HEK293T (cell line): Measurements from ENCODE around the gene CHD5.

Source experiments
- BHLHE40 ChIP-seq: fragments of 450-650 bp; IDR thresholded peaks from 2 replicates; pipeline ENCODE4 v1.6.1; 2016; ENCODE audit warnings: mild to moderate bottlenecking, moderate library complexity, borderline replicate concordance
- ELF4 ChIP-seq: fragments of 450-650 bp; IDR thresholded peaks from 2 replicates; pipeline ENCODE4 v1.6.1; 2017; ENCODE audit warnings: antibody characterized with exemption
- FOXM1 ChIP-seq: fragments of 450-650 bp; IDR thresholded peaks from 2 replicates; pipeline ENCODE4 v1.6.1; 2017; ENCODE audit warnings: mild to moderate bottlenecking, borderline replicate concordance
- L3MBTL2 ChIP-seq: fragments of 450-650 bp; conservative IDR thresholded peaks from 2 replicates; pipeline ENCODE4 v1.6.1; 2016; ENCODE audit warnings: mild to moderate bottlenecking
- LEF1 ChIP-seq: fragments of 450-650 bp; IDR thresholded peaks from 2 replicates; pipeline ENCODE4 v1.6.1; 2017; ENCODE audit warnings: mild to moderate bottlenecking, borderline replicate concordance
- NFRKB ChIP-seq: fragments of 450-650 bp; IDR thresholded peaks from 2 replicates; pipeline ENCODE4 v1.6.1; 2016; ENCODE audit warnings: mild to moderate bottlenecking, moderate library complexity
- SP1 ChIP-seq: fragments of 450-650 bp; IDR thresholded peaks from 2 replicates; pipeline ENCODE4 v1.6.1; 2017
- SUZ12 ChIP-seq: fragments of 450-650 bp; IDR thresholded peaks from 2 replicates; pipeline ENCODE4 v1.6.1; 2016; ENCODE audit warnings: mild to moderate bottlenecking
- TARDBP ChIP-seq: fragments of 450-650 bp; IDR thresholded peaks from 2 replicates; pipeline ENCODE4 v1.6.1; 2016
- TF ChIP-seq, protein P1 (sequence below): fragments of 450-650 bp; IDR thresholded peaks from 2 replicates; pipeline ENCODE4 v1.6.1; 2016

- TF ChIP-seq SUZ12 (no peak), NFRKB (no peak), BHLHE40 (no peak), ELF4 (no peak), SP1 (no peak), FOXM1 (no peak), LEF1 (no peak), TARDBP (no peak), L3MBTL2 (no peak)
- TF ChIP-seq, protein P1, sequence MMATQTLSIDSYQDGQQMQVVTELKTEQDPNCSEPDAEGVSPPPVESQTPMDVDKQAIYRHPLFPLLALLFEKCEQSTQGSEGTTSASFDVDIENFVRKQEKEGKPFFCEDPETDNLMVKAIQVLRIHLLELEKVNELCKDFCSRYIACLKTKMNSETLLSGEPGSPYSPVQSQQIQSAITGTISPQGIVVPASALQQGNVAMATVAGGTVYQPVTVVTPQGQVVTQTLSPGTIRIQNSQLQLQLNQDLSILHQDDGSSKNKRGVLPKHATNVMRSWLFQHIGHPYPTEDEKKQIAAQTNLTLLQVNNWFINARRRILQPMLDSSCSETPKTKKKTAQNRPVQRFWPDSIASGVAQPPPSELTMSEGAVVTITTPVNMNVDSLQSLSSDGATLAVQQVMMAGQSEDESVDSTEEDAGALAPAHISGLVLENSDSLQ, result no peak
Measured at GRCh38 chr1:6149597-6149996, 30.5 kb downstream of the CHD5 start.
